Gastrocnemius medialis (tissue), 4 donors: ENCODE data around the gene OGA.

Experiments used
- POLR2A ChIP-seq, 2 donors: fragments of 450-650 bp; IDR thresholded peaks; one replicate each; pipeline ENCODE4 v1.6.1; 2017; ENCODE audit warnings: antibody characterized with exemption in 2 of 2, mild to moderate bottlenecking in 2 of 2, moderate library complexity in 2 of 2
- TF ChIP-seq, protein P1 (sequence below), 5 experiments: fragments of 450-650 bp in 3 of 5; fragments of 200-600 bp in 2 of 5; sonication (generic) in 2 of 5; IDR thresholded peaks in 4 of 5; conservative IDR thresholded peaks in 1 of 5; 1 replicate in 4 of 5; 2 replicates in 1 of 5; pipeline ENCODE4 v1.5.1; 2016 to 2019; ENCODE audit warnings: antibody characterized with exemption in 5 of 5, mild to moderate bottlenecking in 3 of 5, moderate library complexity in 3 of 5

DNA sequence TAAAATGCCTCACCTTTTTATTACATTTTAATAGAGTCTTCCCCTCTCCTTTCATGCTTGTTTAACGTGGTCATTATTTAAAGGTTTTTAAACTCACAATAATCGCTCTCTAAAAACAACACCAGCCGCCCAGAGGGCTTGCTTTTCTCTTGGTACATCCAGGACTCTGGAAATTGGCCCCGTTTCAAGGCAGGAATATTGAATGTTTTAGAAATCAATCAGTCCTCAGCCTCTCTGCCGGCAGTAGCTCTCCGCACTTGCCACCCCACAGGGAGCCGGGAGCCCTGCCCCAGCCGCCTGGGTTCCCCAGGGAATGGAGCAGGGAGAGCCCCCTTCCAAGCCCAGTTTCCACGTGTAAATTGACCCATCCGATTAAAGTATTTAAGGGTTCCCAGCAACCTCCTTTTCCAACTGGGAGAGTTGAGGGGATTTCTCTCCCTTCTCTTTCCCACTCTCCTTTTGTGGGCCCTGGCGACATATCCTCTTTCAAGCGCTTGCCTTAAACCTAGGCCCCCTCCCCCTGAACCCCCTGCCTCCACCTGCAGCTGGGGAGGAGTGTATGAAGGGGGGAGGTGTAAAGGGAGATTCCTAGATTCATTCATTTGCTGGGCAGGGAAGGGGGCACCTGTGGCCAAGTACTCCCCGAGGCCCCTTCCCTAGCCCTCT, 44.2 kb downstream of the OGA start:
- TF ChIP-seq, protein P1, sequence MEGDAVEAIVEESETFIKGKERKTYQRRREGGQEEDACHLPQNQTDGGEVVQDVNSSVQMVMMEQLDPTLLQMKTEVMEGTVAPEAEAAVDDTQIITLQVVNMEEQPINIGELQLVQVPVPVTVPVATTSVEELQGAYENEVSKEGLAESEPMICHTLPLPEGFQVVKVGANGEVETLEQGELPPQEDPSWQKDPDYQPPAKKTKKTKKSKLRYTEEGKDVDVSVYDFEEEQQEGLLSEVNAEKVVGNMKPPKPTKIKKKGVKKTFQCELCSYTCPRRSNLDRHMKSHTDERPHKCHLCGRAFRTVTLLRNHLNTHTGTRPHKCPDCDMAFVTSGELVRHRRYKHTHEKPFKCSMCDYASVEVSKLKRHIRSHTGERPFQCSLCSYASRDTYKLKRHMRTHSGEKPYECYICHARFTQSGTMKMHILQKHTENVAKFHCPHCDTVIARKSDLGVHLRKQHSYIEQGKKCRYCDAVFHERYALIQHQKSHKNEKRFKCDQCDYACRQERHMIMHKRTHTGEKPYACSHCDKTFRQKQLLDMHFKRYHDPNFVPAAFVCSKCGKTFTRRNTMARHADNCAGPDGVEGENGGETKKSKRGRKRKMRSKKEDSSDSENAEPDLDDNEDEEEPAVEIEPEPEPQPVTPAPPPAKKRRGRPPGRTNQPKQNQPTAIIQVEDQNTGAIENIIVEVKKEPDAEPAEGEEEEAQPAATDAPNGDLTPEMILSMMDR (IDR thresholded peaks at IDR 0.05 in 4 of 5, conservative IDR thresholded peaks at IDR 0.05 in 1 of 5) = no peak
- TF ChIP-seq POLR2A (IDR thresholded peaks at IDR 0.05) = no peak
